Activated T-helper 17 cell treated with anti-CD3 and anti-CD28 coated beads, Interleukin-2, amount 50 U/mL, for 72 hours (primary cell): ENCODE data around the gene POFUT2. TPM values are rescaled to one million over a fixed set of nuclear protein-coding genes. Genes with fewer than 3 reads are reported as not detected.
"Not testable (repeated sequence)": the region's sequence is repeated elsewhere in the genome, so short reads cannot be mapped to it uniquely, and the experiment has no call there.

ENCODE experiments used
- ATAC-seq: fragments of 150-1000 bp; cut with Tn5 transposase; replicated peaks from 2 replicates; pipeline ENCODE4 v1.10.0; 2021; ENCODE audit warnings: mild to moderate bottlenecking, moderate library complexity
- H3K27ac Mint-ChIP-seq: one replicate; pipeline ENCODE4 v1.8.0; 2022; ENCODE audit warnings: mixed read lengths
- H3K27me3 Mint-ChIP-seq: one replicate; pipeline ENCODE4 v1.8.0; 2022; ENCODE audit warnings: mixed read lengths
- H3K36me3 Mint-ChIP-seq: one replicate; pipeline ENCODE4 v1.8.0; 2022; ENCODE audit warnings: low read depth, mild to moderate bottlenecking, mixed read lengths
- H3K4me1 Mint-ChIP-seq: one replicate; pipeline ENCODE4 v1.8.0; 2022; ENCODE audit warnings: mixed read lengths
- H3K4me3 Mint-ChIP-seq: one replicate; pipeline ENCODE4 v1.8.0; 2022; ENCODE audit warnings: mild to moderate bottlenecking, mixed read lengths
- H3K9me3 Mint-ChIP-seq: one replicate; pipeline ENCODE4 v1.8.0; 2022; ENCODE audit warnings: mixed read lengths
- total RNA-seq, 2 donors: library from RNA; stranded (reverse); gene quantifications; one replicate each; pipeline ENCODE4 v1.2.3, GENCODE V29; 2022

Gene POFUT2
- total RNA-seq, 2 donors from 2014 or later, result 12.0 to 22.8 TPM

DNA sequence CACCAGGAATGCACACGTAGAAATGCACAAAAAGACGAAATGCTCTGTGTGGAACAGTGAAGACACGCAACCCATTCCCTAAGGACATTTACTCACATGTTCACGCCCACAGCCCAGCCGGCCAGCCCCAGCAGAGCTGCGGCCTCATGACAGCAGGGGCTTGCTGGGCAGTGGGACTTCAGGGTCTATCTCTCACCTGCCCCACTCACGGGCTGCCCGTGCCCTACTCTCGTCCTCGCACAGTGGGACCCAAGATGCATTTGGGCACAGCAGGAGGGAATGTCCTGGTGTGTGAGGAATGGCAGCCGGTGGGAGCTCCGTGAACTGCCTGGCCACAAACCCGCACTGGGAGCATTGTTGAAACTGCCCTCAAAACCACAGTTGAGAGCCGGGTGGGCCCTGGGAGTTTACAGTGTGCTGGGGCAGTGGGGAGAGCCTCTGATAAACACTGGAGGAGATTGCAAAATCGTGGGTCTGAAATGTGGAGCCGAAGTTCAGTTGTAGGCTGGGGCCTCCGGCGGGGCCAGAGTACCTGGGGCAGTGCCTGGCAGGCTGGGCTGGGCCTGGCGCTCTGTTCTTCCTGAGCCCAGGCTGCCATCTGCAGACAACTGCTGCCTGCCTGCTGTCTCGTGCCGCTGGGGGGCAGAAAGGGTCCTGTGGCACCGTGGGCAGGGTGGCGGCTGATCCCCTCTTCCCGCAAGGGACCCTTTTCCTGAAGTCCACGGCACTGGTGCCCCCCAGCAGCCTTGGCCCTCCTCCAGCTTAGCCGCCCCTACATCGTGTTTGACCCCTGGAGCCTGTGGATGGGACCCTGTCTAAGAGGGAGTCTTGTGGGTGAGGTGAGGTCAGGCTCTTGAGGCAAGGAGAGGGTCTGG lies 20.7 kb upstream of the POFUT2 start:
- no peaks in the 10 kb centered on the region for H3K9me3 Mint-ChIP-seq
- ATAC-seq, result no peak
- peak overlapping the region; percentile 41 for H3K27ac Mint-ChIP-seq

GRCh38 chr21:45307597-45308158 lies 20.0 kb upstream of the POFUT2 start:
- H3K9me3 Mint-ChIP-seq, H3K36me3 Mint-ChIP-seq, H3K27me3 Mint-ChIP-seq, H3K27ac Mint-ChIP-seq, ATAC-seq, H3K4me1 Mint-ChIP-seq, H3K4me3 Mint-ChIP-seq: not testable (repeated sequence)

More for the DNA sequence above, 20.7 kb upstream of the POFUT2 start:
- Mint-ChIP-seq H3K4me1 (peaks cover 5% of the 10 kb centered on the region), H3K36me3 (no peaks in the 10 kb centered on the region), H3K27me3 (peaks cover 3% of the 10 kb centered on the region), H3K4me3 (peak overlapping the region; percentile 32)

- Mint-ChIP-seq H3K9me3 (no peaks in the 10 kb centered on the region), H3K27ac (no peak overlapping the region), H3K4me3 (no peak overlapping the region), H3K4me1 (peaks cover 5% of the 10 kb centered on the region), H3K27me3 (peaks cover 3% of the 10 kb centered on the region), H3K36me3 (no peaks in the 10 kb centered on the region)
- ATAC-seq, result no peak
Measured at GRCh38 chr21:45306832-45307571, 19.3 kb upstream of the POFUT2 start.

DNA sequence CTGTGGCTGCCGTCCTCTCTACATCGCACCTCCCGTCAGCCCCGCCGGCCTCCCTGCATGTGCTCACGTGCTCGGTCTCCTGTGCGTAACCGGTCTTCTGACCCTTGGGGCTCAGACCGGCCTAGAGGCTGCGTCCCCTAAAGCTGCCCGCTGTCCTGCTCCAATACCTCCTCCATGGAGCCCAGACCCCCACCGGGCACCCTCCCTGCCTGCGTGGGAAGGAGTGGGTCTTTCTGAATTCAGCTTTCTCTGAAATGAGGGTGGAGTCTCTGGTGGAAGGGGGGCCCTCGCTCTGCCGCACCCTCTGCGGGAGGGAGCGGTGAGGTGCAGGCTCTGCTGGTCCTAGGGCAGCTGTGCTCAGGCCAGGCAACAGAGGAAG lies 18.7 kb upstream of the POFUT2 start:
- Mint-ChIP-seq H3K36me3 (no peaks in the 10 kb centered on the region), H3K27me3 (peaks cover 2% of the 10 kb centered on the region), H3K27ac (no peak overlapping the region), H3K4me3 (no peak overlapping the region), H3K4me1 (peaks cover 5% of the 10 kb centered on the region), H3K9me3 (no peaks in the 10 kb centered on the region)
- no peak for ATAC-seq

DNA sequence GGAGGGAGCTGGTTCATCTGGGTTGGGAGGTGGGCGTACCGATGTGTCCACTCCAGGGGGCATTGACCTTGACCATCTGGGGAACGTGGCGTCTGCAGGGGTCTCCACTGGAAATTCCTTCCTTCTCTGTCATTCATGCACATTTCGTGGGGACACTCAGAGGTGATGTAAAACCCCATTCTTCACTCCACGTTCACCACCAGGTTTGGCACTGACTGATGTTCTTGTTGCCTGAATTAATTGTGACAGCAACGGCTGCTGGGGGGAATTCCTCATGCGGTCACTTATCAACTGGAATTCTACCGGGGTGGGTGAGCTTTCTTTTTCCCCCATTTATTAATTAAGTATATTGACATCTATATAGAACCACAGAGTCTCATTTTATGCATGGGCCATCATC lies 18.1 kb upstream of the POFUT2 start:
- no peak overlapping the region for H3K4me3 Mint-ChIP-seq
- no peaks in the 10 kb centered on the region for H3K36me3 Mint-ChIP-seq
- ATAC-seq, result no peak
- H3K9me3 Mint-ChIP-seq, result no peaks in the 10 kb centered on the region
- H3K4me1 Mint-ChIP-seq, result peaks cover 5% of the 10 kb centered on the region
- H3K27me3 Mint-ChIP-seq, result no peaks in the 10 kb centered on the region
- no peak overlapping the region for H3K27ac Mint-ChIP-seq

- H3K4me1 Mint-ChIP-seq, result peaks cover 5% of the 10 kb centered on the region
- no peak overlapping the region for H3K4me3 Mint-ChIP-seq
- H3K27me3 Mint-ChIP-seq, result no peaks in the 10 kb centered on the region
- H3K27ac Mint-ChIP-seq, result peak overlapping the region; percentile 41
- H3K9me3 Mint-ChIP-seq, result no peaks in the 10 kb centered on the region
- no peak for ATAC-seq
- no peaks in the 10 kb centered on the region for H3K36me3 Mint-ChIP-seq
Measured at GRCh38 chr21:45304945-45305344, 17.2 kb upstream of the POFUT2 start.

GRCh38 chr21:45304476-45304830 lies 16.8 kb upstream of the POFUT2 start:
- no peak for ATAC-seq
- H3K27me3 Mint-ChIP-seq, result no peaks in the 10 kb centered on the region
- H3K36me3 Mint-ChIP-seq, result no peaks in the 10 kb centered on the region
- peak overlapping the region; percentile 41 for H3K27ac Mint-ChIP-seq
- no peaks in the 10 kb centered on the region for H3K9me3 Mint-ChIP-seq
- no peak overlapping the region for H3K4me3 Mint-ChIP-seq
- peaks cover 5% of the 10 kb centered on the region for H3K4me1 Mint-ChIP-seq

GRCh38 chr21:45303751-45304475 lies 16.2 kb upstream of the POFUT2 start:
- Mint-ChIP-seq H3K9me3 (no peaks in the 10 kb centered on the region), H3K4me1 (peaks cover 3% of the 10 kb centered on the region), H3K27me3 (no peaks in the 10 kb centered on the region), H3K4me3 (no peak overlapping the region), H3K27ac (no peak overlapping the region), H3K36me3 (no peaks in the 10 kb centered on the region)
- no peak for ATAC-seq

GRCh38 chr21:45303091-45303615 lies 15.5 kb upstream of the POFUT2 start:
- Mint-ChIP-seq H3K36me3 (no peaks in the 10 kb centered on the region), H3K4me3 (no peak overlapping the region), H3K27ac (no peak overlapping the region), H3K9me3 (no peaks in the 10 kb centered on the region), H3K27me3 (no peaks in the 10 kb centered on the region), H3K4me1 (no peaks in the 10 kb centered on the region)
- no peak for ATAC-seq

DNA sequence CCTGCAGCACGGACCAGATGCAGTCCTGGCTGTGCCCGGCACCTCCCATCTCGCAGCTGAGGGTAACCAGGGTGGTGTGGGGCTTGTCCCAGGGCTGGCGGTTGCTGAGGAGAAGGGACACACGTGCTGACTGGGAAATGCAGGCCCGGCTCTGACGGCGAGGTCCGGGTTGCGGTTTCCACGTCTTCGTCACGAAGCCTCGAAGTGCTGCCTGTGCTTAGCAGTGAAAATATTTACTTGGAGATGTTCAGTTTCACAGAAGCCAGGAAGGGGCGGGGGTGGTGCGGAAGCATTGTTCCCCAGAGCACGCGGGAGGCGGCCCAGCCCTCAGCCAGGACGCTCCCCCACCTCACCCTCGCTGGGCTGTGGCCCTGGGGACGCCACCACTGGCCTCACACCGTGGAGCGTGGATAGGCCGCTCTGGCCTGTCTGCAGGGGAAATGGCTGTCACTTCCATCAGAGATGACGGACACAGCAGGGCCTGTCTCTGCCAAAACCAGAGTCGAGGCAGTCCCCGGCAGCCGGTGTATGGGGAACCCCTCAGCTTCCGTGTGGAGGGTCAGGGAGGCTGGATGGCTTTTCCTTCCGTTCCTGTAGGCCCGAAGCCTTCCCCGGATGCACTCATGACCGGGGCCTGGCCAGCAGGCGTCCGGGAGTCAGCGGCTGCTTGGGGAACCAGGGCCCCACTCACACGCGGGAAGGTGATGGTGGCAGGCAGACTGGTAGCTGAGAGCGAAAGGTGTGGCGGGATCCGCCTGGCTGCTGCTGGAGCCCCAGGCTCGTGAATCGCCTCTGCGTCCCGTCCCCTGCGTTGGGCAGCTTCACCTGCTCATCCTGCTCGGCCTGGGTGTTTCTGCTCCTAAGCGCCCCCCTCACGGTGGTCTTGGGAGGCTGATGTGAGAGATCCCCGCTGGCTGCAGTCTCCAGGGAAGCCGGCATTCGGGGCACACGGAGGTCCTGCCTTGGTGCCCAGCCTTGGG lies 14.7 kb upstream of the POFUT2 start:
- peak overlapping the region; percentile 11 for H3K4me3 Mint-ChIP-seq
- H3K9me3 Mint-ChIP-seq, result no peaks in the 10 kb centered on the region
- H3K27me3 Mint-ChIP-seq, result no peaks in the 10 kb centered on the region
- ATAC-seq, result peak; percentile 85
- no peaks in the 10 kb centered on the region for H3K36me3 Mint-ChIP-seq
- H3K27ac Mint-ChIP-seq, result peak overlapping the region; percentile 48
- H3K4me1 Mint-ChIP-seq, result no peaks in the 10 kb centered on the region

GRCh38 chr21:45301521-45302081 lies 13.9 kb upstream of the POFUT2 start:
- no peaks in the 10 kb centered on the region for H3K27me3 Mint-ChIP-seq
- ATAC-seq, result no peak
- H3K9me3 Mint-ChIP-seq, result no peaks in the 10 kb centered on the region
- H3K27ac Mint-ChIP-seq, result peak overlapping the region; percentile 48
- no peaks in the 10 kb centered on the region for H3K36me3 Mint-ChIP-seq
- H3K4me1 Mint-ChIP-seq, result no peaks in the 10 kb centered on the region
- peak overlapping the region; percentile 11 for H3K4me3 Mint-ChIP-seq

DNA sequence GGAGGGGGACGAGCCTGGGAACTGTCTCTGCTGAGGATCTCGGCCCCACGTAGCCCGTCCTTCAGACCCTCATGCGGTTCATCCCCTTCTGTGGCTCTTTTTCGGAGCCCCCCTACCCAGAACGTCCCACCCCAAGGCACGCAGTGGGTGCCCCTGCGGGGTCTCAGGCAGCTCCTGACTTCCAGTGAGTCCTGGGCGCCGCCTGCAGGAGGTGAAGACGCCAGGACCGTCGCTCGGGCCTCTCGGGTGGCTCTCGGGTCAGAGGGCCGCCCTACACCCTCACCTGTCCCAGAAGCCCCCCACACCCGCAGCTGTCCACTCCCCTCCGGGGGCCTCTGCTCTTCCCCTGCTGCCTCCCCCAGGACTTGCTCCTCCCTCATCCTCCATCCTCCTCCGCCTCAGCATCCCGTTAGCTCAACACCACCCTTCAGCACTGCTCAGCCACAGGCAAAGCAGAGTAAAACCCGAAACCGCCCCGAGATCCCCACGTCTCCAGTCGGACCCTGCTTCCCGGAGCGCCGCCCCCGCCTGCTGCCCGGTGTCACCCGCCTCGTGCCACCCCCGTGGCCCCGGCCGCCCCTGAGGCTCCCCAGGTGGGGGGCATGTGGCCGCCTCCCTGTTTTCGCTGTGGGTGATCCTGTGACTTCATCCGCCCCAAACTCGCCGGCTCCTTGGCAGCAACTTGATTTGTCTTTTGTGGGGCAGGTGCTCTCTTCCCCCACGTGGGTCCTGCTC lies 13.3 kb upstream of the POFUT2 start:
- no peaks in the 10 kb centered on the region for H3K27me3 Mint-ChIP-seq
- H3K27ac Mint-ChIP-seq, result no peak overlapping the region
- H3K4me1 Mint-ChIP-seq, result no peaks in the 10 kb centered on the region
- H3K36me3 Mint-ChIP-seq, result no peaks in the 10 kb centered on the region
- H3K4me3 Mint-ChIP-seq, result no peak overlapping the region
- no peak for ATAC-seq
- no peaks in the 10 kb centered on the region for H3K9me3 Mint-ChIP-seq
